NK-92 treated with Interleukin-12 subunit alpha and Interleukin-12 subunit beta, amount 100 ng/mL, for 24 hours (cell line): Measurements from ENCODE around the gene HDAC7.

Source experiments
- DNase-seq: peaks from one replicate; lab custom pipeline; 2025; lab: John Stamatoyannopoulos, UW

HDAC7 gene

GRCh38 chr12:47819896-47820630 lies at the start of gene HDAC7:
Gene HDAC7, minus strand, starts transcription at chr12:47819903. Its CDS starts 118 bp downstream, at chr12:47819785.
- peak; percentile 71 for DNase-seq

GRCh38 chr12:47868552-47869031 lies 48.9 kb upstream of the HDAC7 start:
- DNase-seq, result no peak

- no peak for DNase-seq
Measured at GRCh38 chr12:47868041-47868440, 48.3 kb upstream of the HDAC7 start.

- DNase-seq, result no peak
Measured at GRCh38 chr12:47867495-47867941, 47.8 kb upstream of the HDAC7 start.

GRCh38 chr12:47864646-47865235 lies 45.0 kb upstream of the HDAC7 start:
- no peak for DNase-seq

GRCh38 chr12:47863985-47864384 lies 44.3 kb upstream of the HDAC7 start:
- no peak for DNase-seq

- no peak for DNase-seq
Measured at GRCh38 chr12:47863467-47863866, 43.8 kb upstream of the HDAC7 start.

- DNase-seq, result no peak
Measured at GRCh38 chr12:47862881-47863280, 43.2 kb upstream of the HDAC7 start.

- no peak for DNase-seq
Measured at GRCh38 chr12:47862167-47862750, 42.6 kb upstream of the HDAC7 start.

- DNase-seq, result no peak
Measured at GRCh38 chr12:47860873-47861272, 41.2 kb upstream of the HDAC7 start.

GRCh38 chr12:47860279-47860841 lies 40.7 kb upstream of the HDAC7 start:
- no peak for DNase-seq

GRCh38 chr12:47858511-47859266 lies 39.0 kb upstream of the HDAC7 start:
- no peak for DNase-seq

GRCh38 chr12:47856721-47857575 lies 37.2 kb upstream of the HDAC7 start:
- DNase-seq, result no peak

- DNase-seq, result no peak
Measured at GRCh38 chr12:47856094-47856493, 36.4 kb upstream of the HDAC7 start.

GRCh38 chr12:47855502-47855901 lies 35.8 kb upstream of the HDAC7 start:
- no peak for DNase-seq

- no peak for DNase-seq
Measured at GRCh38 chr12:47854531-47854930, 34.8 kb upstream of the HDAC7 start.

- DNase-seq, result no peak
Measured at GRCh38 chr12:47852096-47852571, 32.4 kb upstream of the HDAC7 start.

GRCh38 chr12:47851303-47851952 lies 31.7 kb upstream of the HDAC7 start:
- DNase-seq, result no peak

GRCh38 chr12:47850153-47851084 lies 30.7 kb upstream of the HDAC7 start:
- no peak for DNase-seq
